Lower leg skin (tissue), 4 donors: ENCODE measurements around the gene ZNF417. TPM values are rescaled to one million over a fixed set of nuclear protein-coding genes. Genes with fewer than 3 reads are reported as not detected.
"Not testable (repeated sequence)": the region's sequence is repeated elsewhere in the genome, so short reads cannot be mapped to it uniquely, and the experiment has no call there.

Experiments used
- DNase-seq, 2 donors: peaks; one replicate each; pipeline ENCODE4 v3.0.0-alpha.2; 2019; ENCODE audit warnings: low spot score in 2 of 2
- H3K4me3 ChIP-seq: fragments of 200-600 bp; sonication (generic); 2 replicates; pipeline ENCODE4 v1.5.1; 2017; ENCODE audit warnings: mild to moderate bottlenecking, low read depth; ENCODE audit not compliant: poor library complexity, severe bottlenecking
- CTCF ChIP-seq, 3 donors: fragments of 450-650 bp; IDR thresholded peaks; one replicate each; pipeline ENCODE4 v1.5.1; 2016; ENCODE audit warnings: antibody characterized with exemption in 3 of 3, mild to moderate bottlenecking in 3 of 3, moderate library complexity in 2 of 3
- POLR2A ChIP-seq, 2 donors: fragments of 450-650 bp; IDR thresholded peaks; one replicate each; pipeline ENCODE4 v1.6.1; 2016 to 2017; ENCODE audit warnings: antibody characterized with exemption in 2 of 2, mild to moderate bottlenecking in 1 of 2, moderate library complexity in 1 of 2
- WGBS, 2 donors: methylation state at CpG; one replicate each; pipeline ENCODE4 v1.1.5; 2018; 5-methylcytosine and 5-hydroxymethylcytosine counted together
- intact Hi-C: fragments of 100-400 bp; cut with DNase I; formaldehyde crosslinking; loops from one replicate; pipeline ENCODE4 v1.15.0; 2023; ENCODE audit warnings: low total_unique reads
- total RNA-seq, 4 donors: library from RNA; depleted of rRNA; stranded (reverse); fragments of >200 nt; gene quantifications; one replicate each; pipeline ENCODE4 v1.1.0, GENCODE V29; 2016

ZNF417 gene
- 10 to 100 TPM in 3 of 4 donors, 1 to 10 TPM in 1; 6.6 to 25.5 (median 11.6) TPM for total RNA-seq

- WGBS, 2 donors = 0 to 1% methylated on average over 45 to 47 of the region's 51 CpGs
- intact Hi-C loops = not testable (repeated sequence)
- H3K4me3 ChIP-seq = peak within 1 kb of the TSS; percentile 96
- peak in 1 of 2 donors; percentile 13 for TF ChIP-seq POLR2A (IDR thresholded peaks at IDR 0.05)
- DNase-seq = peak; percentile 87 to 94
These were observed at the start of gene ZNF417 for GRCh38 chr19:57916168-57916995. Gene ZNF417, minus strand, starts transcription at chr19:57916592. Its CDS starts 181 bp downstream, at chr19:57916411.

- WGBS, 2 donors = 82 to 88% methylated on average over 8 of the region's 8 CpGs
- TF ChIP-seq POLR2A (IDR thresholded peaks at IDR 0.05) = no peak
- no peak for TF ChIP-seq CTCF (IDR thresholded peaks at IDR 0.05)
- no peak overlapping the region for H3K4me3 ChIP-seq
- DNase-seq = no peak
- intact Hi-C loops = no loop called here
These were observed 48.4 kb upstream of the ZNF417 start for GRCh38 chr19:57964761-57965160.

GRCh38 chr19:57961785-57962184 is 45.4 kb upstream of the ZNF417 start:
- intact Hi-C loops = no loop called here
- WGBS, 2 donors = 83 to 93% methylated on average over 1 of the region's 1 CpG
- no peak for DNase-seq
- TF ChIP-seq POLR2A (IDR thresholded peaks at IDR 0.05) (no peak), CTCF (IDR thresholded peaks at IDR 0.05) (no peak)
- no peak overlapping the region for H3K4me3 ChIP-seq

- WGBS, 2 donors = 94 to 98% methylated on average over 4 of the region's 4 CpGs
- no peak for TF ChIP-seq CTCF (IDR thresholded peaks at IDR 0.05)
- no peak for TF ChIP-seq POLR2A (IDR thresholded peaks at IDR 0.05)
These were observed 38.6 kb upstream of the ZNF417 start for GRCh38 chr19:57954996-57955395.

DNA sequence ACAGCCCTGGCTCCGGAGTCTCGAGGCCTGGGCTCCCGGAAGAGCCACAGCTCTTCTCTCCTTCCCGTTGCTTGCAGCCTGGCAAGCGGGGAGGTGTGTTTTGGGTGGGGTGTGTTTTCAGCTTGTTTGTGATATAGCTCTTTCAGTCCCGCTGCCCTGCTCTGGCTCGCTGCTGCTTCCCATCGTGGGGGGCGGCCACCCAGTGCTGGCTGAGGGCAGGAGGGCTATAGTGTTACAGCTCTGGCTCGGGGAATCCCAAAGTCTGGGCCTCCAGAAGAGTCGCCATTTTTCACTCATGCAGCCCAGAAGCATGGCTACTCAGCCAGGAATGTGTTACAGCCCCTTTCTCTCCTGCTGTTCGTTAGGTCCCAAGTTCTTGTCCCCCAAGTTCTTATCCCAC is 33.3 kb upstream of the ZNF417 start:
- DNase-seq = no peak
- 93 to 96% methylated on average over 12 of the region's 12 CpGs for WGBS, 2 donors
- no peak overlapping the region for H3K4me3 ChIP-seq
- TF ChIP-seq POLR2A (IDR thresholded peaks at IDR 0.05) = no peak
- no peak for TF ChIP-seq CTCF (IDR thresholded peaks at IDR 0.05)
- intact Hi-C loops = no loop called here

More at GRCh38 chr19:57954996-57955395, 38.6 kb upstream of the ZNF417 start:
- no peak overlapping the region for H3K4me3 ChIP-seq
- intact Hi-C loops = no loop called here
- peak in 1 of 2 donors; percentile 50 for DNase-seq

DNA sequence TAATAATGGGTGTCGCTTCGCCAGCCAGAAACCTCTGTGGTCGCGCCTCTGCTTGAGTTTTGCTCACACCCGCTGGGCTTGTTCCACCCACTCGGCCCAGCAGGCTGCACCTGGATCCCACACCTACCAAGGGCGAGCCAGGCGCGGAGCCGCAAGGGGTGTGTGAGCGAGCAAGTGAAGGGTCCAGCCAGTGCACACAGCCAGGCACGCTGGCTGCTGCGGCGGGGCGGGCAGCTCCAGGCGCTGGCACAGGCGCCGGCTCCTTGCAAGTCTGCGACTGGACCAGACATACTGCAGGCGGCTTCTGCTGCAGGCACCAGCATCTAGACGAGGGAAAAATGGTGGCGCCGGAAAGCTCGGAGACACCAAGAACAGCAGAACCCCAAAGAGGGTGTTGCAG is 32.9 kb upstream of the ZNF417 start:
- no peak overlapping the region for H3K4me3 ChIP-seq
- WGBS, 2 donors = 94 to 96% methylated on average over 18 to 24 of the region's 24 CpGs
- TF ChIP-seq CTCF (IDR thresholded peaks at IDR 0.05) (no peak), POLR2A (IDR thresholded peaks at IDR 0.05) (no peak)
- DNase-seq = no peak
- intact Hi-C loops = no loop called here
